ENCODE data around the gene ADCY3. TPM values are rescaled to one million over a fixed set of nuclear protein-coding genes. Genes with fewer than 3 reads are reported as not detected.

ADCY3 gene
- total RNA-seq, 2 experiments from 2014 or later: 46.3 to 47.9 TPM

- CTCF ChIA-PET: no interaction called here
- Mint-ChIP-seq H3K4me1 (ENCODE audit: low read depth) (peaks cover 6% of the 10 kb centered on the region), H3K36me3 (ENCODE audit: low read depth) (peaks cover 20% of the 10 kb centered on the region), H3K27me3 (no peaks in the 10 kb centered on the region), H3K27ac (no peak overlapping the region), H3K4me3 (no peak overlapping the region), H3K9me3 (peaks cover 2% of the 10 kb centered on the region)
- ATAC-seq (no peak), DNase-seq (no peak)
- intact Hi-C loops (cut with micrococcal nuclease): no loop called here
- no peak for TF ChIP-seq CTCF (IDR thresholded peaks at IDR 0.05)
- POLR2A ChIA-PET: no interaction called here
These were observed 31.9 kb downstream of the ADCY3 start for GRCh38 chr2:24888177-24888576.

DNA sequence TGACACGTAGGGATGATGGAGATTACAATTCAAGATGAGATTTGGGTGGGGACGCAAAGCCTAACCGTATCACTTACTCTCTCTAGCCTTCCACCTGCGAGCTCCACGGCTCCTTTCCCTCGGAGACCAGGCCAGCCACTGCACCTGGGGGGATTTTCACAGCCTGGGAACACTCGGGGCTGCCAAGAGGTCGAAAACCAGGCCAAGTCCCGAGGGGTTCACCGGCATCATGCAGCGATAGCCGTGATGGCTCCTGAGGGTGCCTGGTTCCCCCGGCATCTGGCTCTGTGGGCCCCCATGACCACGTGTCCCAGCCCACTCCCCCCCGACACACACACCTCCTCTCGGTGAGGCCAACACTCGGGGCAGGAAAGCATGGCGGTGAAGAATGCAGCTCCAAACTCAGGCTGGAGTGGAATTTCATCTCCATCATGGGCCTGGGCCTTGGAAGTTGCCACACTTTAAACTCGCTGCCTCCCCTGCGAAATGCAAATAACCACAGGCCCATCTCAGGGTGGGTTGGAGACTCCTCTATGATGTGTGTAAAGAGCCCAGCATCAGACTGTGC lies 32.6 kb downstream of the ADCY3 start:
- CTCF ChIA-PET: no interaction called here
- no peak overlapping the region for H3K27ac Mint-ChIP-seq
- intact Hi-C loops (cut with micrococcal nuclease): no loop called here

DNA sequence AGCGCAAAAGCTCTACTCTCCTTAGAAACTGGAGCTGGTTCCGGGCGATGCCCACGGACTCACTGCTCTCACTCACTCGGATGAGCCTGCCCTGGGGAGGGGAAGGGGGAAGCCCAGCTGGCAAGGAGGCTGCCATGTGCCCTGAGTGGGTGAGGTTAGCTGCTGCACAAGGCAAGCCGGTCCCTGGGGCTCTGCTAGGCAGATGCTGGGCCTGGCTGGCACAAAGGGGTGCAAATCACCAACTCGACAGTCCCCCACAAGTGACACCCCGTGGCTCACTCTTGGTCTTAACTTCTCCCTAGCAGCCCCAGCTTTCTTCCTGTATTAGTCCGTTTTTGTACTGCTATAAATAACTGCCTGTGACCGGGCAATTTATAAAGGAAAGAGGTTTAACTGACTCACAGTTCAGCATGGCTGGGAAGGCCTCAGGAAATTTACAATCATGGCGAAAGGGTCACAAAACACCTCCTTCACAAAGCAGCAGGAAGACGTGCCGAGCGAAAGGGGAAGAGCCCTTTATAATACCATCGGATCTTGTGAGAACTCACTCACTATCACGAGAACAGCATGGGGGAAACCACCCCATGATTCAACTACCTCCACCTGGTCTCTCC lies 33.2 kb downstream of the ADCY3 start:
- Mint-ChIP-seq H3K27ac (no peak overlapping the region), H3K4me1 (ENCODE audit: low read depth) (peaks cover 10% of the 10 kb centered on the region), H3K36me3 (ENCODE audit: low read depth) (peaks cover 20% of the 10 kb centered on the region), H3K27me3 (no peaks in the 10 kb centered on the region), H3K9me3 (no peaks in the 10 kb centered on the region), H3K4me3 (no peak overlapping the region)
- peak; percentile 4 for DNase-seq
- no peak for ATAC-seq
- CTCF ChIA-PET: no interaction called here
- no peak for TF ChIP-seq CTCF (IDR thresholded peaks at IDR 0.05)
- POLR2A ChIA-PET: no interaction called here
- intact Hi-C loops (cut with micrococcal nuclease): no loop called here

More for the DNA sequence above, 32.6 kb downstream of the ADCY3 start:
- no peak for TF ChIP-seq CTCF (IDR thresholded peaks at IDR 0.05)
- POLR2A ChIA-PET: no interaction called here
- H3K4me3 Mint-ChIP-seq: no peak overlapping the region
- no peaks in the 10 kb centered on the region for H3K27me3 Mint-ChIP-seq
- ATAC-seq: no peak
- DNase-seq: no peak
- peaks cover 7% of the 10 kb centered on the region for H3K4me1 Mint-ChIP-seq (ENCODE audit: low read depth)
- peaks cover 20% of the 10 kb centered on the region for H3K36me3 Mint-ChIP-seq (ENCODE audit: low read depth)
- peaks cover 2% of the 10 kb centered on the region for H3K9me3 Mint-ChIP-seq

DNA sequence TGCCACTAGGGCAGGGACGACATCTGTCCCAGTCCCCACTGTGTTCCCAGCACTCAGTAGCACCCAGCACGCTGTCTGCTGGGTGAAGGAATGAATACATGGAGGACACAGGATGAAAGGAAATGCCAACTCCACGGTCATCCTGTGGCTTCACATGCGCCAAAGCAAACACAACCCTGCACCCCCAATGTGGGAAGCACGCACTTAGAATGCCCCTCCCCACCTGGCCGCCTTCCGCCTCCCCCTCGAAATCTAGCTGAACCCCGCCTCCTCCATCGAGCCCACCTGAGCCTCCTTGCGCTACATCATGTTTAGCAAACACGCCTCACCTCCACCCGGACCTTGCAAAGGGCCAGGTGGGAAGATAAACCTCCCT lies 33.9 kb downstream of the ADCY3 start:
- no peaks in the 10 kb centered on the region for H3K9me3 Mint-ChIP-seq
- H3K4me1 Mint-ChIP-seq (ENCODE audit: low read depth): peaks cover 10% of the 10 kb centered on the region
- ATAC-seq: no peak
- DNase-seq: no peak
- no peak overlapping the region for H3K27ac Mint-ChIP-seq
- intact Hi-C loops (cut with micrococcal nuclease): no loop called here
- POLR2A ChIA-PET: no interaction called here
- peaks cover 20% of the 10 kb centered on the region for H3K36me3 Mint-ChIP-seq (ENCODE audit: low read depth)
- H3K4me3 Mint-ChIP-seq: no peak overlapping the region
- CTCF ChIA-PET: no interaction called here
- no peak for TF ChIP-seq CTCF (IDR thresholded peaks at IDR 0.05)
- no peaks in the 10 kb centered on the region for H3K27me3 Mint-ChIP-seq

DNA sequence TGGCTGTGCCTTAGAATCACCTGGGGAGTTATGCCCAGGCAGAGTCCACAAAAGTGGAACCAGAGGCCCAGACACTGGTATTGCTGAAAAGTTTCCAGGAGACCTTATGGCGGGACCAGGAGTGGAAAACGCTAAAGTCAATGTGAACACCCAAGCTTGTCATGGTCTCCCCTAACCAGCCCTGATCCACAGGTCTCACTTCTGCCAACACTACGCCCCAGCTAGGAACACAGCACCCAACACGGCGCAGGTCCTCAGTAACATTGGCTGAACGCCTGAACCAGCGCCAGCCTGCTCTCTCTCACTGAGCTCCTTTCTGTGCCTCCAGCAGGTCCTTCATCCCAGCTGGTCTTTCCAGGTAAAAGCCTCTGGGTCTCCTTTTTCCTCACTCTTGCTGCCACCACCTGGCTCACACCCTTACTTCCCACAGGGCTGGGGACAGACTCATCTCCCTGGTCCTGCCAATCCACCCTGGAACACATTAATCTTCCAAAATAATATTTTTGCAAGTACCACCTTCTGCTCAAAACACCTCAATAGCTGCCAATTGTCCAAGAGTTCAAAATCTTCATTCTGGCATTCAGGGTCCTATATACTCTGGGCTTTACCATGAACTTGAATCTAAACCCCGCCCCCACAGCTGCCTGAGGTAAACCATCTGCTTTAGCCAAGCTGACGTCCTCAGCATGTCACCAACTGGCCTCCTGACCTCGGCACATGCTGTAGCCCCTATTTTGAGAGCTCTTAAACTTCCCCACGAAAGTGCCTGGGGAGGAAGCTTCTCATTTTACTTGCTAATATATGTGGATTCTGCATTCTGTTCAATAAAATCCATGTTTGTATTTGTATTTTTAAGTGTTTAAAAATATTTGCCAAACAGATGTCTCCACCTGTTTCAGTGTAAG lies 34.6 kb downstream of the ADCY3 start:
- Mint-ChIP-seq H3K4me3 (no peak overlapping the region), H3K9me3 (no peaks in the 10 kb centered on the region), H3K27me3 (no peaks in the 10 kb centered on the region), H3K4me1 (ENCODE audit: low read depth) (peaks cover 10% of the 10 kb centered on the region), H3K27ac (no peak overlapping the region), H3K36me3 (ENCODE audit: low read depth) (peaks cover 20% of the 10 kb centered on the region)
- CTCF ChIA-PET: no interaction called here
- intact Hi-C loops (cut with micrococcal nuclease): no loop called here
- ATAC-seq (no peak), DNase-seq (no peak)
- POLR2A ChIA-PET: no interaction called here
- TF ChIP-seq CTCF (IDR thresholded peaks at IDR 0.05): no peak
